ENCODE data around the gene FGF18.

Gene FGF18

GRCh38 chr5:171483551-171484135, 64.2 kb downstream of the FGF18 start:
- H3K4me1 ChIP-seq (ENCODE audit: low read depth, poor library complexity, severe bottlenecking), result no peaks in the 10 kb centered on the region
- no peaks in the 10 kb centered on the region for H3K27me3 ChIP-seq (ENCODE audit: insufficient read depth, low read depth)
- no peak overlapping the region for H3K9ac ChIP-seq
- no peak overlapping the region for H3K27ac ChIP-seq
- H3K36me3 ChIP-seq (ENCODE audit: insufficient read depth), result no peaks in the 10 kb centered on the region
- no peak overlapping the region for H2AFZ ChIP-seq (ENCODE audit: low read depth)
- TF ChIP-seq CTCF (conservative IDR thresholded peaks at IDR 0.05; ENCODE audit: low read depth, low read length), result no peak
- no peaks in the 10 kb centered on the region for H3K79me2 ChIP-seq (ENCODE audit: insufficient read depth, low read depth)
- no peaks in the 10 kb centered on the region for H4K20me1 ChIP-seq (ENCODE audit: insufficient read depth)
- H3K4me2 ChIP-seq, result no peak overlapping the region
- H3K4me3 ChIP-seq (IDR thresholded peaks at IDR 0.05; ENCODE audit: insufficient read depth, low read depth, low read length), result no peak overlapping the region

- Histone ChIP-seq H2AFZ (ENCODE audit: low read depth) (no peak overlapping the region), H3K4me2 (no peak overlapping the region)
Observed at GRCh38 chr5:171484460-171484899, 65.0 kb downstream of the FGF18 start.

GRCh38 chr5:171485668-171486067, 66.2 kb downstream of the FGF18 start:
- Histone ChIP-seq H3K9ac (no peak overlapping the region), H3K4me3 (IDR thresholded peaks at IDR 0.05; ENCODE audit: insufficient read depth, low read depth, low read length) (no peak overlapping the region), H3K27me3 (ENCODE audit: insufficient read depth, low read depth) (no peaks in the 10 kb centered on the region), H3K4me1 (ENCODE audit: low read depth, poor library complexity, severe bottlenecking) (no peaks in the 10 kb centered on the region), H2AFZ (ENCODE audit: low read depth) (no peak overlapping the region), H3K36me3 (ENCODE audit: insufficient read depth) (no peaks in the 10 kb centered on the region), H3K4me2 (no peak overlapping the region), H3K27ac (no peak overlapping the region), H4K20me1 (ENCODE audit: insufficient read depth) (no peaks in the 10 kb centered on the region), H3K79me2 (ENCODE audit: insufficient read depth, low read depth) (no peaks in the 10 kb centered on the region)
- TF ChIP-seq CTCF (conservative IDR thresholded peaks at IDR 0.05; ENCODE audit: low read depth, low read length), result no peak

More at GRCh38 chr5:171484460-171484899, 65.0 kb downstream of the FGF18 start:
- TF ChIP-seq CTCF (conservative IDR thresholded peaks at IDR 0.05; ENCODE audit: low read depth, low read length), result peak; percentile 73
- no peaks in the 10 kb centered on the region for H3K4me1 ChIP-seq (ENCODE audit: low read depth, poor library complexity, severe bottlenecking)
- H3K4me3 ChIP-seq (IDR thresholded peaks at IDR 0.05; ENCODE audit: insufficient read depth, low read depth, low read length), result no peak overlapping the region
- no peaks in the 10 kb centered on the region for H4K20me1 ChIP-seq (ENCODE audit: insufficient read depth)
- H3K27me3 ChIP-seq (ENCODE audit: insufficient read depth, low read depth), result no peaks in the 10 kb centered on the region
- no peaks in the 10 kb centered on the region for H3K79me2 ChIP-seq (ENCODE audit: insufficient read depth, low read depth)
- H3K27ac ChIP-seq, result no peak overlapping the region
- H3K36me3 ChIP-seq (ENCODE audit: insufficient read depth), result no peaks in the 10 kb centered on the region
- H3K9ac ChIP-seq, result no peak overlapping the region

GRCh38 chr5:171486613-171487012, 67.2 kb downstream of the FGF18 start:
- no peaks in the 10 kb centered on the region for H3K4me1 ChIP-seq (ENCODE audit: low read depth, poor library complexity, severe bottlenecking)
- no peak overlapping the region for H3K4me2 ChIP-seq
- H3K4me3 ChIP-seq (IDR thresholded peaks at IDR 0.05; ENCODE audit: insufficient read depth, low read depth, low read length), result no peak overlapping the region
- TF ChIP-seq CTCF (conservative IDR thresholded peaks at IDR 0.05; ENCODE audit: low read depth, low read length), result no peak
- H3K27me3 ChIP-seq (ENCODE audit: insufficient read depth, low read depth), result no peaks in the 10 kb centered on the region
- no peak overlapping the region for H3K9ac ChIP-seq
- no peaks in the 10 kb centered on the region for H3K36me3 ChIP-seq (ENCODE audit: insufficient read depth)
- H2AFZ ChIP-seq (ENCODE audit: low read depth), result no peak overlapping the region
- no peaks in the 10 kb centered on the region for H3K79me2 ChIP-seq (ENCODE audit: insufficient read depth, low read depth)
- no peaks in the 10 kb centered on the region for H4K20me1 ChIP-seq (ENCODE audit: insufficient read depth)
- no peak overlapping the region for H3K27ac ChIP-seq

Measured in KMS-11 (cell line).